ENCODE measurements around the gene JUND.
A peak's percentile ranks its signal among the peaks of the same experiment; 100 is the strongest.

JUND gene

GRCh38 chr19:18289471-18290301 is 8.3 kb upstream of the JUND start:
- no peak for DNase-seq

- DNase-seq, result peak; percentile 42
These were observed 6.7 kb upstream of the JUND start for GRCh38 chr19:18287836-18288772.

GRCh38 chr19:18286973-18287635 is 5.7 kb upstream of the JUND start:
- no peak for DNase-seq

- no peak for DNase-seq
These were observed 3.4 kb upstream of the JUND start for GRCh38 chr19:18284712-18285360.

- DNase-seq, result no peak
These were observed 1.9 kb upstream of the JUND start for GRCh38 chr19:18283338-18283737.

GRCh38 chr19:18282788-18283141 is 1.3 kb upstream of the JUND start:
- no peak for DNase-seq

- no peak for DNase-seq
These were observed 782 bp upstream of the JUND start for GRCh38 chr19:18282021-18282787.

- peak; percentile 69 for DNase-seq
These were observed 958 bp downstream of the JUND start for GRCh38 chr19:18280247-18281081.

- peak; percentile 96 for DNase-seq
These were observed 1.7 kb downstream of the JUND start for GRCh38 chr19:18279516-18280246.

- no peak for DNase-seq
These were observed 2.2 kb downstream of the JUND start for GRCh38 chr19:18279266-18279515.

- peak; percentile 16 for DNase-seq
These were observed 2.7 kb downstream of the JUND start for GRCh38 chr19:18278521-18279265.

- DNase-seq, result peak; percentile 53
These were observed 6.6 kb downstream of the JUND start for GRCh38 chr19:18274781-18275356.

GRCh38 chr19:18274219-18274780 is 7.1 kb downstream of the JUND start, which contains the start of gene IQCN:
Gene IQCN (minus strand): TSS chr19:18274452. CDS start chr19:18269478, 4,974 bp downstream.
- DNase-seq, result peak; percentile 13

- DNase-seq, result no peak
These were observed 7.7 kb downstream of the JUND start for GRCh38 chr19:18273561-18274218.

- DNase-seq, result no peak
These were observed 10.0 kb downstream of the JUND start for GRCh38 chr19:18271433-18271841.

GRCh38 chr19:18270326-18270725 is 11.1 kb downstream of the JUND start:
- no peak for DNase-seq

- DNase-seq, result no peak
These were observed 12.2 kb downstream of the JUND start for GRCh38 chr19:18269070-18269723.

All from fibroblast of skin of right quadriceps (primary cell).